Ishikawa (cell line): ENCODE results near the gene NR3C2.

Experiments used
- CEBPB ChIP-seq: IDR thresholded peaks from 2 replicates; pipeline ENCODE4 v1.6.1; 2012
- CREB1 ChIP-seq: IDR thresholded peaks from 2 replicates; pipeline ENCODE4 v1.6.1; 2012; ENCODE audit warnings: low read depth
- EGR1 ChIP-seq: IDR thresholded peaks from 2 replicates; pipeline ENCODE4 v1.6.1; 2012
- EP300 ChIP-seq: IDR thresholded peaks from 2 replicates; pipeline ENCODE4 v1.6.1; 2012; ENCODE audit warnings: borderline replicate concordance
- FOXM1 ChIP-seq: IDR thresholded peaks from 2 replicates; pipeline ENCODE4 v1.6.1; 2012; ENCODE audit warnings: low read depth, borderline replicate concordance
- MAX ChIP-seq: IDR thresholded peaks from 2 replicates; pipeline ENCODE4 v1.6.1; 2012
- NFIC ChIP-seq: IDR thresholded peaks from 2 replicates; pipeline ENCODE4 v1.6.1; 2012
- RAD21 ChIP-seq: IDR thresholded peaks from 2 replicates; pipeline ENCODE4 v1.6.1; 2012; ENCODE audit warnings: low read depth
- REST ChIP-seq: IDR thresholded peaks from 2 replicates; pipeline ENCODE4 v1.6.1; 2012; ENCODE audit warnings: low read depth, mild to moderate bottlenecking
- TAF1 ChIP-seq: IDR thresholded peaks from 2 replicates; pipeline ENCODE4 v1.6.1; 2012; ENCODE audit warnings: low read depth, mild to moderate bottlenecking
- TCF12 ChIP-seq: IDR thresholded peaks from 2 replicates; pipeline ENCODE4 v1.6.1; 2012; ENCODE audit warnings: low read depth
- TEAD4 ChIP-seq: IDR thresholded peaks from 2 replicates; pipeline ENCODE4 v1.6.1; 2012
- USF1 ChIP-seq: IDR thresholded peaks from 2 replicates; pipeline ENCODE4 v1.6.1; 2012
- YY1 ChIP-seq: IDR thresholded peaks from 2 replicates; pipeline ENCODE4 v1.6.1; 2012; ENCODE audit warnings: low read depth
- ZBTB7A ChIP-seq: IDR thresholded peaks from 2 replicates; pipeline ENCODE4 v1.6.1; 2012; ENCODE audit warnings: low read depth

The NR3C2 gene

GRCh38 chr4:148265627-148266026 is 176.6 kb downstream of the NR3C2 start:
- TF ChIP-seq RAD21 (no peak), EP300 (no peak), REST (no peak), TCF12 (no peak), EGR1 (no peak), YY1 (no peak), NFIC (no peak), CEBPB (no peak), USF1 (no peak), ZBTB7A (no peak), MAX (no peak), TEAD4 (no peak), TAF1 (no peak), CREB1 (no peak), FOXM1 (no peak)

GRCh38 chr4:148263802-148264201 is 178.4 kb downstream of the NR3C2 start:
- no peak for TF ChIP-seq MAX
- TF ChIP-seq EGR1 = no peak
- TF ChIP-seq NFIC = no peak
- no peak for TF ChIP-seq TEAD4
- no peak for TF ChIP-seq YY1
- TF ChIP-seq USF1 = no peak
- TF ChIP-seq CREB1 = no peak
- TF ChIP-seq FOXM1 = no peak
- TF ChIP-seq CEBPB = no peak
- TF ChIP-seq TCF12 = no peak
- no peak for TF ChIP-seq RAD21
- TF ChIP-seq EP300 = no peak
- no peak for TF ChIP-seq REST
- TF ChIP-seq ZBTB7A = no peak
- TF ChIP-seq TAF1 = no peak

GRCh38 chr4:148263127-148263526 is 179.1 kb downstream of the NR3C2 start:
- no peak for TF ChIP-seq MAX
- TF ChIP-seq NFIC = no peak
- no peak for TF ChIP-seq YY1
- no peak for TF ChIP-seq FOXM1
- TF ChIP-seq EP300 = no peak
- TF ChIP-seq TAF1 = no peak
- no peak for TF ChIP-seq TCF12
- TF ChIP-seq REST = no peak
- no peak for TF ChIP-seq TEAD4
- no peak for TF ChIP-seq RAD21
- no peak for TF ChIP-seq EGR1
- no peak for TF ChIP-seq USF1
- TF ChIP-seq ZBTB7A = no peak
- no peak for TF ChIP-seq CEBPB
- no peak for TF ChIP-seq CREB1

- TF ChIP-seq ZBTB7A (no peak), REST (no peak), RAD21 (no peak), YY1 (no peak), USF1 (no peak), EP300 (peak; percentile 88), EGR1 (no peak), TCF12 (peak; percentile 74), FOXM1 (peak; percentile 83), TEAD4 (peak; percentile 90), NFIC (peak; percentile 72)
Measured at GRCh38 chr4:148261848-148262247, 180.4 kb downstream of the NR3C2 start.
